SIG-M5 treated with dmso at 0.1 percent for 504 hours (cell line): ENCODE measurements around the gene B4GAT1.
"Not testable (repeated sequence)": the region's sequence is repeated elsewhere in the genome, so short reads cannot be mapped to it uniquely, and the experiment has no call there.

Experiments used
- DNase-seq: peaks from one replicate; lab custom pipeline; 2025; ENCODE audit not compliant: unreplicated experiment; lab: John Stamatoyannopoulos, UW

B4GAT1 gene

DNA sequence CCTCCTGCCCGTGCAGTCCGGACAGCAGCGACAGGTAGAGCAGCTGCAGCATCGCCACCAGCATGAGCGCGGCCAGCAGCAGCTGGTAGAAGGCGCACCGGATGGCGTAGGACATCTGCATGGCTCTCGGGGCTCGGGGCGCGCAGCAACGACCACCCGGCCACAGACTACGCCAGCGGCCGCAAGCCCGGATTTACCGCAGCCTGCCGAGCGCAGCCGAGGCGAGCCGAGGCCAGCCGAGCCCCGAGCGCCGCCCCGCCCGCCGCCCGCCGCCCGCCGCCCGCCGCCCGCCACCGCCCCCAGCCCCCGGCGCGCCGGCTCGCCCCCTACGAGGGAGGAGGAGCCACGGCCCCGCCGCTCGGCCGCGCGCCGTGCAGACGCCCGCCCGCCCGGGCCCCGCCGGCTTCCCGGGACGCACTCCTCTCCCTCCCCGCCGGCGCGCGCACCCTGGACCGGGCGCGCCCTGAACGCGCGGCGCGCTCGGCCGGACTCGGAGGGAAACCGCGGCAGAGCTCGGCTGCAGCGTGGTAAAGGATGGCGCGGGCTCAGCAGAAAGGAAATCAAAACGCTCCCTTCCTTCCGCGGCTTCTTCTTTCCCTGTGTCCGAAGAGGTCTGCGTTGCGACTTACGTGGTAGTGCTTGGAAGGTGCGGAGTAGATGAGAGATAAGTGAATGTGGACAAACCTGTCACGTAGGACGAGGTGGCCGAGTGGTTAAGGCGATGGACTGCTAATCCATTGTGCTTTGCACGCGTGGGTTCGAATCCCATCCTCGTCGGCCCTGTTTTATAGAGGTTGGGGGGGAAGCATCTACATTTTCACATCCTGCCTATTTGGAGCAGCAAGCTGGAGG lies at the start of gene B4GAT1:
Gene B4GAT1 (minus strand): TSS at position 205 of the 852 bp plus-strand sequence. CDS start 84 bp downstream, at position 121.
- DNase-seq, result peak; percentile 72

DNA sequence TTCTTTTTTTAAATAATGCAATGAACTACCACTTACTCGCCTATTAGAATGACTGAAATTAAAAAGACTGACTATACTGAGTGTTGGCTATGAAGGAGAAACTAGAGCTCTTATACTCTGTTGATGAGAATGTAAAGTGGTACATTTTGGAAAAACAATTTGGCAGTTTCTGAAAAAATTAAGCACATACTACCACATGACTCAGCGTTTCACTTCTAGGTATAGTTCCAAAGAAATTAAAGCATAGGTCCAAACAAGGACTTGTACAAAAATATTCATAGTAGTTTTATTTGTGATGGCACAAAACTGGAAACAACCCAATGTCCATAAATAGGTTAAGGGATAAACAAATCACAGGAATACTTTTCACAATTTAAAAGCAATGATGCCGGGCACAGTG lies 46.5 kb upstream of the B4GAT1 start:
- no peak for DNase-seq

DNA sequence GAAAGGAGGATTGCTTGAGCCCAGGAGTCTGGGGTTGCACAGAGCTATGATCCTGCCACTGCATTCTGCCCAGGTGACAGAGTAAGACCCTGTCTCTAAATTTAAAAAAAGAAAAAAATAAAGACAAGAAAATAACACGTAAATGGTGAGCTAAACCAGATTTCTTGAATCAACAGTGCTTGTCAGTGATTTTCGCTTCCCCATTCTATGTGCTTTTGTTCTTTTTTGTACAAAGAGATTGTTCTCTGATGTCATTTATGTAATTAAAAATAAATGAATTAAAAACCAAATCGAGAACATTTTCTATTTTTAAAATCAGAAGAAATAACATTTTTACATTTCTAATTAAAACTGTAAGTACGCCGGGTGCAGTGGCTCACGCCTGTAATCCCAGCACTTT lies 43.9 kb upstream of the B4GAT1 start:
- no peak for DNase-seq

DNA sequence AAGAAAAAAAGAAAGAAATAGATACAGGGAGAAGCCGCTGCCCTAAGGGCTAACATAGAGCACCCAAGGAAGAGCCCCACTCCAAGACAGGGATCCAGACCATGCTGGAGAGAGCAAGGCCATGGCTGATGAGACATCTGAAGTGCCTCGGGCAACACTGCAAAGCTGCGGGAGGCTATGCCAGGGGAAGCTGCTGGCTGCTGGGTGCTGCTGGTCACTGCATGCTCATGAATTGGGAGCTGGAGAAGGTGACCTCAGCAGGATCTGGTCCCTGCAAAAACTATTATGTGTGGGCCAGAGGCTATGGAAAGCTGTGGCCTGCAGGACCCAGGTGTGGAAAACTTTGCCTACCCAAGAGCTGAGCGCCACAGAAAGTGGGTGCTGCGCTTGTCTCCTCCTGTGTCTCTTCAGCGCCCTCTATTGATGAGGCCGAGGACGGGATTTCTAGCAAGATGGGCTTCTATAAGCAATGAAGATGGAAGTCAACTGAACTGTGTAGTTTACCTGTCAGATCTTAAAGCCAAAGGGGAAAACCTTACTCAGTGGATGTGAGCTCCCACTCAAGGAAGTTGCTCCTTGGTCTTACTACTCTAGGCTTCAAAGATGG lies 41.5 kb upstream of the B4GAT1 start:
- peak; percentile 76 for DNase-seq

DNA sequence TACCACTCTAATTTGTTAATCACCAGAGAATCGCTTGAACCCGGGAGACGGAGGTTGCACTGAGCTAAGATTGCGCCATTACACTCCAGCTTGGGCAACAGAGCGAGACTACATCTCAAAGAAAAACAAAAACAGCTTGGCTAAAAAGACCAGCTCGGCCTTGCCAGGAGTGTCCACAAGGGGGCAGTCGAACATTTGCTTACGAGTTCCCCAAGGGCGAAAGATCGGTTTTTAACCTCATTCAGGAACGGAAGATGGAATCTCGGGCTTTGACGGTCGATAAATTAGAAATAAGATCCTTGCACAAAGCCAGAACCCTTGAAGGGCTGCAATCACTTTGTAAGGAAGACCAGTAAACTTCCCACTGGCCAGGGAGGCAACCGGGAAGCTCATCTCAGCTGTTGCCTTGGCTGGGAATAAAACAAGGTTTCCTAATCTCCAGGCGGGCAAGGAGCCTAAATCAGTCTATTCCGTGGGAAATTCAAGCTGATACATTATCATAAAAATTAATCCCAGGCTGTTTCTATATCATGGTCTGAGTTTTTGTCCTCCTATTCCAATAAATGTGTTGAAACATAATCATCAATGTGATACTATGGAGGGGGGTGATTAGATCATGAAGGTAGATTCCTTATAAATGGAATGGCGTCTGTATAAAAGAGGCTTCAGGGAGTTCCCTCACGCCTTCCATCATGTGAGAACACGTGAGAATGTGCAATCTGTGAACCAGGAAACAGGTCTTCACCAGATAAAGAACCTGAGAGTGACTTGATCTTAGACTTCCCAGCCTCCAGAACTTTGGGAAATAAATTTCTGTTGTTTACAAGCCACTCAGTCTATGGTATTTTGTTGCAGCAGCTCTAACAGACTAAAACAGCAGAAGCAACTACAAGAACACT lies 39.0 kb upstream of the B4GAT1 start:
- peak; percentile 80 for DNase-seq

DNA sequence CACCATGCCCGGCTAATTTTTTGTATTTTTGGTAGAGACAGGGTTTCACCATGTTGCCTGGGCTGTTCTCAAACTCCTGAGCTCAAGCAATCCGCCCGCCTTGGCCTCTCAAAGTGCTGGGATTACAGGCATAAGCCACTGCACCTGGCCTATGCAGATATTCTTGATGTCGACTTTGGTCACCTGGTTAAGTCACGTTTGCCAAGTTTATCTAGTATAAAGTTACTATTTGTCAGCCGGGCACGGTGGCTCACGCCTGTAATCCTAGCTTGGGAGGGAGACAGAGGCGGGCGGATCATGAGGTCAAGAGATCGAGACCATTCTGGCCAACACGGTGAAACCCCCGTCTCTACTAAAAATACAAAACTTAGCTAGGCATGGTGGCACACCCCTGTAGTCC lies 36.9 kb upstream of the B4GAT1 start:
- not testable (repeated sequence) for DNase-seq

DNA sequence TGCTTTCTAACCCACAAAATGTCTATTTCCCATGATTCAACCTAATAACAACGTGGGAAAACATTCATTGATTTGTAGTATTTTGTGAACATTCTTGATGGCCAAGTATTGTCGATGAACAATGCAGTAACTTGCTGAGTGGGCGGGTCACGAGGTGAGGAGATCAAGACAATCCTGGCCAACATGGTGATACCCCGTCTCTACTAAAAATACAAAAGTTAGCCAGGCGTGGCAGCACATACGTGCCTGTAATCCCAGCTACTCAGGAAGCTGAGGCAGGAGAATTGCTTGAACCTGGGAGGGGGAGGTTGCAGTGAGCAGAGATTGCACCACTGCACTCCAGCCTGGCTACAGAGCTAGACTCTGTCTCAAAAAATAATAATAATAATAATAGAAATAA lies 32.8 kb upstream of the B4GAT1 start:
- not testable (repeated sequence) for DNase-seq

DNA sequence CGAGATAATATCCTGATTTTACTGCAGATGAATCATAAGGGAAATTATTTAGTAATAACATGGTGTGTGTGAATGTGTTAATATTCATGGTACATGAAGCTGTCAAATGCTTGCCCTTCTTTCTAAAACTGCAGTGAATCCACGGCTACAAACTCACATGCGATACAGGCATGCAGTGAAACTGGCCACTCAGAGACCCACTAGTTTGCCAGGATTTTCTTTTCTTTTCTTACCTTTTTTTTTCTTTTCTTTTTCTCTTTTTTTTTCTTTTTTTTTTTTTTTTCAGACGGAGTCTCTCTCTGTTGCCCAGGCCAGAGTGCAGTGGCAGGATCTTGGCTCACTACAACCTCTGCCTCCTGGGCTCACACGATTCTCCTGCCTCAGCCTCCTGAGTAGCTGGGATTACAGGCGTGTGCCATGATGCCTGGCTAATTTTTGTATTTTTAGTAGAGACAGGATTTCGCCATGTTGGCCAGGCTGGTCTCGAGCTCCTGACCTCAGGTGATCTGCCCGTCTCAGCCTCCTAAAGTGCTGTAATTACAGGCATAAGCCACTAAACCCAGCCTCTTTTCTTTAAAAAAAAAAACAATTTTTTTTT lies 26.4 kb upstream of the B4GAT1 start:
- not testable (repeated sequence) for DNase-seq

DNA sequence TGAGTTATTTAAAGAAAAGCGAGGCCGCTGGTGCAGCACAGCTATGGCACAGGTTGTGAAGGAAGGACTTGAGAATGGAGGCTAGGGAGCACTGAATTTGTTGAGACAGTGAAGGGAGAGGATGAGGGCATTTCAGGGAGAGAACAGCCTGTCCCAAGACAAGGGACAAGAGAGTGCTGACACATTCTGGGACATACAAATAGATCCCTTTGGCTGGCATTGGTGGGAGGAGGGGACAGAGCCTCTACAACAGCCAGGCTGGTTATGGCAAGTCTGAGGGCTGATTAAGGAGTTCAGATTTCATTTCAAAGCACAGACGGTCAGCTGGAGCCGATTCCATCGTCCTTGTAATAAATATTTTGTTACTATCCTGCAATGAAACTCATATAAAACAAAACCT lies 25.8 kb upstream of the B4GAT1 start:
- DNase-seq, result no peak

DNA sequence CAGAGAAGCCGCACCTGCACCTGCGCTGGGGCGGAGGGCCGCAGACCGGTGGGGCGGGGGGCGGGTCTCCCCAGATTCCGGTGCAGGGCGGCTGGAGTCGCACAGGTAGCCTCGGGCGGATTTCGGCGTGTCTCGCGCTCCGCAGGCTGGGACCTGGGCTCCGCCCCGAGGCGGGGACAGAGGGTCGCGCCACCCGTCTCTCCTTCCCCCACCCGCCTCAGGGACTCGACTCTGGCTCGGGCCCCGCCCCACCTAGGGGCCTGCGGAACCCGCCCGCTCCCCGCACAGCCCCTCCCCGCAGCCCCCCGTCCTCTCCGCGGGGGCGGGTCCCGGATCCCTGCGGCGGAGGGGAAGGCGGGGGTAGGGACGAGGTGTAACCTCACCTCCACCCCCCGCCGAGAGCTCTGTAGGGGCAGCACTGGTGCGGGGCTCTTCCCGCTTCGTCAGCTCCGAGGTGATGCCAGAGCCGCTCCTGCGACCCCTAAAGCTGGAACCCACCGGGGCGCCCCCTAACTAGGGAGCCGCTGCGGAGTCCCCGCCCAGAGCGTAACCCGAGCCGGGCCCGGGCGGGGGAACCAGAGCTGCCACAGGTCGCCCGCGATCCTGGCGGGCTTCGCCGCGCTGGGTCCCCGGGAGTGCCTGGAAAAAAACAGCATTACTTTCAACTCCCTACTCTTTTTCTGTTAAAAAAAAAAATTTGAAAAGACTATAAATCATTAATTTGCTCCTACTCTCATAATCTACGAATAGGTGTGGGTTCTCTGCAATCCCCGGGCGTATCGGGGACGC lies 24.4 kb upstream of the B4GAT1 start, which contains the start of gene SLC29A2:
Gene SLC29A2 (minus strand): TSS at position 134 of the 789 bp plus-strand sequence. CDS start 169 bp downstream, outside the sequence.
- DNase-seq, result peak; percentile 83

DNA sequence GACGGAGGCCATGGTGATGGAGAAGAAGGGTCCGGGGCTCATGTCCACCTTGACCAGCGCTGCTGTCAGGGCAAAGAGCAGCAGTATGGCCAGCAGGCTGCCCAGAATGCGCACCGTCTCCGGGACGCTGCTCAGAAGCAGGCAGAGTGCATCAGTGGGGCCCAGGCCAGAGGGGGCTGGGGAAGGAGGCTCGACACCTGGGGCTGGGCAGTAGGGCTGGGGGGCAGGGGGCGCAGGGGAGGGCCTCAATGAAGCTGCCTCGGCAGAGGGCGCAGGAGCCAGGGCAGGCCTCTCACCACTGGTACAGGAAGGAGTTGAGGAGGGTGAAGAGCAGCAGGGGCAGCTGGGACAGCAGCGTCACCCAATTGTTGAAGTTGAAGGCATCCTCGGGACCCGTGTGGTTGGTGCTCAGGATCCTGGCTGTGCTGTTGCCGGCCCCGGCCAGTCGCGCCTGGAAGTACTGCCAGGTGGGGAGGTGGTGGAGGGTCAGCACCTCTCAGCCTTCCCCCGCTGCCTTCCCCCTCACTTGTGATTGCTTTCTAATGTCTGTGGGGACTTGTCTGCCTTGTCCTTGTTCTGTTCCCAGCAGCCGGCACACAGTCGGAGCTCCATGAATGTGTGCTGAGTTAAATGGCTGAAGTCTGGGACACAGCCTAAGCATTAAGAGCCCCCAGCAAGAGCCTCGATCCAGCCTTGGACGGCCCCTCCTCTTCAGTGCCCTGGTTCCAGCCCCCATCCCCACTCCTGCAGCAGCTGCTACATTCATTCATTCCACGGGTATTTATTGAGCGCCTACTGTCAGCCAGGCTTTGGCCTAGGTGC lies 21.9 kb upstream of the B4GAT1 start:
- DNase-seq, result no peak

DNA sequence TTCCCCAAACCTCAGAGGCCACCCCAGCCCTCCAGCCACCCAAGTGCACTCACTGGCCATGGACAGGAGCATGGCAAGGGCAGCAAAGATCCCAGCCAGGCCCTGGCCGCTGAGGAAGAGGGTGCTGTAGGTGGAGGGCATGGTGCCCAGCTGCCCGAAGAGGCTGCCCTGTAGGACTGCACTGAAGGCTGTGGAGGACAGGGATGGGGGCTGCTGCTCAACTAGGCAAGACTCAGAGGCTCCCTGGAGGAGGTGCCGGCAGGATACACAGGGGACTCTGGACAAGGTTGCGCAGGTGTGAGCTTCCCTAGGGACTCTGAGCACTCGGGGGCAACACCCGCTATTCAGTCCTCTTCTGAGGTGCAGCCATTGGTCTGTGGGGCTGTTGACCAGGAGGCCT lies 21.1 kb upstream of the B4GAT1 start:
- no peak for DNase-seq

DNA sequence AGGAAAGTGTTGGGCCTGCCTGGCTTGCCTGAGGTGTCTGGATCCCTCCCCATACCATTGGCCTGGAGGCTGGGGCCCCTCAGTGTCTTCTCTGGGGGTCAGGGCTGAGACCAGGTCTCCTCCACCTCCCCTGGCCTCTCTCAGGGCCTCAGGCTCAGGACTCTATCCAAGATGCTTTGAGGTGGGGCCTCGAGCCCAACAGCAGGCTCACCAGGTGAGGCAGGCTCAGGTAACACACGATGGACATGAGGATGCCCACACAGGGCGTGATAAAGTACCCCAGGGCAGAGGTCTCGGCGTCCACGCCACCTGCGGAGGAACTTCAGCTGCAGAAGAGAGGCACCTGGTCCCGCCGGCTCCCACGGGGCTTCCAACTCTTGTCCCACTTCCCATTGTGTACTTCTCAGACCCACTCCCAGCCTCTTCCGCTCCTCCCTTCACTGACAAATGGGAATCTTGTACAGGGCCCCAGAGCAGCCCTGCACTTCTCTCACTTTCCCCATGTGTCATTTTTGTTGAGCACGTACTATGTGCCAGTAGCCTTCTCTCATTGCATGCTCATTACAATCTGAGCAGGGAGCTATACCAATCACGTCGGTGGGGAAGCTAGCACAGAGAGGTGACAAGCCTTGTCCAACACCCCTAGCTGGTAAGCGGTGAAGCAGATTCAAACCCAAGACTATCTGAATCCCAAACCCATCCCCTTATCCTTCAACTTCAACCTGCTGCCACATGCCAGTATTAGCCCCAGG lies 20.3 kb upstream of the B4GAT1 start:
- no peak for DNase-seq

DNA sequence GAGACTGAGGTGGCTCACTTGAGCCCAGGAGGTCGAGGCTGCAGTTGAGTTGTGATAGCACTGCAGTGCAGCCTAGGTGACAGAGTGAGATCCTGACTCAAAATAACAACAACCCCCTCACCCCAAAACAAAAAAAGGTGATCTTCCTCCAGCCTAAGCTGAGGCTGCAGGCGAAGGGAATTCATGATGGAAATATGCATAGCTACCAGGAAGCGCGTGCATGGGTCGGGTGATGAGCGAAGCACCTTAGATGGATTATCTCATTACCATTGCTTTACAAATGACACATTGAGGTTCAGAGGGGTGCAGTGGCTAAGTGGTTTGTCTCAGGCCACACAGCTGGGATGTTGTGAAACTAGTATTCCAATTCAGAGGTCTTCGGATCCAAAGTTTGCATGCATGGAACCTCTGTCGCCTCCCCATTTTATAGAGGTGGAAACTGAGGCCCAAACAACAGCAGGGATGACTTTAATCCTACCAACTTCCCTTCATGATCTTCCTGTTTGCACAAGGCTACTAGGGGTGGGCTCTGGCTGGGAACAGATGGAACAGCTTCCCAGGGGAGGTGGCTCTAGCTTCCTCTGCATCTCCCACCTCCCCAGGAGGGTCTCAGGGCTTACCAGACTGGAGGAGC lies 19.5 kb upstream of the B4GAT1 start:
- DNase-seq, result no peak

DNA sequence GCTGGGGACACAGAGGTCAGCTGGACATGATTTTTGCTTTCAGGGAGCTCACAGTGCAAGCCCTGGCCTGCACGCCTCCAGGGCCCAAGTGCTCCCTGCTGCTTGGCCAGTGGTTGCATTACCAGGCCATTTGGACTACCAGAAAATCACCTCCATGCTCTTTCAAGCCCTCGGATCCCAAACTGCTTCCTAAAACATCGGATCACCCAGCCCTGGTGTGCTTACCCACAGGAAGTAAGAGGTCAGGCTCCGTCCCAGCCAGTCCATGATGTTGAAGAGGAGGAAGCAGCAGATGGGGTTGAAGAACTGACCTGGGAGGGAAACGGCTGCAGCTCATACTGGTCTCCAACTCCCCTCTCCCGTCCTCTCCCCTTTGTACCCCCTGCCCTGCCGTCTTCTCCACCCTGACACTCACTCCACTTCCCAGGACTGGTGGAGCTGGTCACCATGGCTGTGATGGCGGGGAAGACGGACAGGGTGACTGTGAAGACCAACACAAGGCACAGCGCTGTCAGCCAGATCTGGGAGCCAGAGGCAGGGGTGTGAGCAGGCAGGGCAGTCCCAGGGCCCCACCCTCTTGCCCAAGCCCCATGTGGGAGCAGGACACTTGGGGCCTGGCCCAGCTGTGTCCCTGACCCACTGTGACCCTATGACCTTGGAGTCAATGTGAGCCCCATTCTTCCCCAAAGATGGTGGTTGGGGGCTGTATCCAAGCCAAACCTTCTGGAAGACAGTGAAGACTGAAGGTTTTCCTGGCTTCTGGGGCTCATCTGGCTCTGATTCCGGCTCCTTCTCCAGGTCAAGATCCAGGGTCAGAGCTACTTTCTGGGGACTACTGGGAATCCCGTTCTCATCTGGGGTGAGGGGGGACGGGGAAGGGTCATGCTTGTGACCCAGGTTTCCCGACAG lies 18.5 kb upstream of the B4GAT1 start:
- DNase-seq, result no peak

DNA sequence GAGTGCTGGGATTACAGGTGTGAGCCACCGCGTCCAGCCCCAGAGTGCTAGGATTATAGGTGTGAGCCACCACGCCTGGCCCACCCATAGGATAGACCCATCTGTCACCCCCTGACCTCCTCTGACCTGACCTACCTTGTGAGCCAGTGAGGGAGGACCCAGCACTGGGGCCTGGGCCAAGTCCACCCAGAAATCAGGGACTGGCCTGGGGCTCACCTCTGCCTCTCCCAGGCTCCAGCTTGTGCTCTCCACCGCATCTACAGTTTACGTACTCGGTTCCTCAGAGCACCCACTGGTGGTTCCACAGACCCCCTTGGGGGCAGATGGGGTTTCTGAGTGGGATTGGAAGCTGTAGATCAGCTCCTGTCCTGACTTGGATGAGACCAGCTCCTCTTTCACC lies 17.7 kb upstream of the B4GAT1 start:
- DNase-seq, result no peak
